ELR (cell line): ENCODE results near the gene DCAF5.

Experiments
- DNase-seq: peaks from one replicate; pipeline ENCODE4 v3.0.0-alpha.2; 2015; ENCODE audit warnings: low read depth

DCAF5 gene

DNA sequence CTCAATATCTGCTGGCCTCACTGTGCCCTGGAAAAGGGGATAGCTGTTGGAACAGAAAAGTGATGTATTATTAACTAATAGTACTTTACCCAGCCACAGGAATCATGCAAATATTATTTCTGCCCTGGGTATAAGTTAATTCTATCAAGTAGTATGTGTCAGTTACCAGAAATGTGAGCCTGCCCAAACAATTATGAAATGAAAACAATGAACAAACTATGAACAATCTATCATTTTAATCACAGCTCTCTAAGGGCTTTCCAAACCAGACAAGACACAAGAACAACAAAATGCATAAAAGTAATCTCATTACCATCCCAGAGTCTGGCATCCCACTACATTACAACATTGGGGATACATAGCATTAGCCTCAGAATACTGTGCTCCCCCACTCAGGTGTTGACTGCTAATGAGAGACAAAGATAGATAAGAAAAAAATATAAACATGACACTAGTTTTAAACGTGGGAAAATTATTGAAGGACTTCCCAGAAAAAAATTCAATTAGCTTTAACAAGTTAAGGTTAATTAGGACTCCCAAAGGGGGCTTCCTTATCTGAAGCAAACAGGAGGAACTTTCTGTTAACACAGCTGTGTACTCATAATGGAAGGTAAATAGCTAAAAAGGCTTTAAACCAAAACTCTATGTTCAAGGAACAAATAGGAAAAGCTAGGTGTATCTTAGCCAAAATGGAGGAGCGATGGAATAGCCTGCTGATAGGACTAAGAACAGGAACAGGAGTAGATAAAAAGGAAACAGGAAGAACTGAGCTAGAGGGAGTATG is 3.3 kb downstream of the DCAF5 start:
- no peak for DNase-seq

DNA sequence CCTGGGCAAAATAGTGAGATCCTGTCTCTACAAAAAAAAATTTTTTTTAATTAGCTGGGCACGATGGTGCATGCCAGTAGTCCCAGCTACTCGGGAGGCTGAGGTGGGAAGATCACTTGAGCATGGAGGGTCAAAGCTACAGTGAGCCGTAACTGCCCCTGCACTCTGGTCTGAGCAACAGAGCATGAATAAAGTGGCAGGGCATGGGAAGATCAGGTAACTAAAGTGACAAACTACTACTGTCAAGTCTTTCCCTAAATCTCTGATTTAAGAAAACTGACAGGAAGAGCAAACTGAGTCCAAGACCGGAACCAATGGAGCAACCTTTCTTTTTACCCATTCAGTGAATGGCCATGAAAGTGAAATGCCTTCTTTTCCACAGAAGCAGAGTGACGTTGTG is 10.8 kb downstream of the DCAF5 start:
- no peak for DNase-seq

DNA sequence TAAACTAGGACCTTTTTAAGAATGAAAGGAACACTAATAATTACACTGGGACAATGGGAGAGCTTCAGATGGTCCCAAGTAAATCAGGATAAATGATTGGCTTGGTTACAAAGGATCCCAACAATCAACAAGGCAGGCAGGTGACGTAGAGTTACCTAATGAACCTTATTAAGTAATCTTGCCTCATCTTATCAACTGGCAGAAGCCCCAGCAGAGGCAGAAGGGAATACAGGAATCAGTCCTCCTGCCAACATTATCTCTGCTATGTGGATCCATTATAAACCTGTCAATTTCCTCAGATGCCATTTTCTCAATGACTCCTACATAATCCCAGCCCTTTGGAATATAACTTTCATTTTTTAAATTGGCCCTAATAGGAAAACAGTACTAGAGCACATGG is 11.4 kb downstream of the DCAF5 start:
- no peak for DNase-seq

DNA sequence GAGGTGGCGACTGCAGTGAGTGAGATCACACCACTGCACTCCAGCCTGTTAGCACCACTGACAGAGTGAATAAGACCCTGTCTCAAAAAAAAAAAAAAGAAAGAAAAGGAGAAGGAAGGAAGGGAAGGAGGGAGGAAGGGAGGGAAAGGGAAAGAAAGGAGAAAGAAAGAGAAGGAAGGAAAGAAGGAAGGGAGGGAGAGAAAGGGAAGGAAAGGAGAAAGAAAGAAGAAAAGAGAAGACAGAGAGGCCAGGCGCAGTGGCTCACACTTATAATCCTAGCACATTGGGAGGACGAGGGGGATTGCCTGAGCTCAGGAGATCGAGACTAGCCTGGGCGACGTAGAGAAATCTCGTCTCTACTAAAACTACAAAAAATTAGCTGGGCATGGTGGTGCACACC is 13.2 kb downstream of the DCAF5 start:
- no peak for DNase-seq

DNA sequence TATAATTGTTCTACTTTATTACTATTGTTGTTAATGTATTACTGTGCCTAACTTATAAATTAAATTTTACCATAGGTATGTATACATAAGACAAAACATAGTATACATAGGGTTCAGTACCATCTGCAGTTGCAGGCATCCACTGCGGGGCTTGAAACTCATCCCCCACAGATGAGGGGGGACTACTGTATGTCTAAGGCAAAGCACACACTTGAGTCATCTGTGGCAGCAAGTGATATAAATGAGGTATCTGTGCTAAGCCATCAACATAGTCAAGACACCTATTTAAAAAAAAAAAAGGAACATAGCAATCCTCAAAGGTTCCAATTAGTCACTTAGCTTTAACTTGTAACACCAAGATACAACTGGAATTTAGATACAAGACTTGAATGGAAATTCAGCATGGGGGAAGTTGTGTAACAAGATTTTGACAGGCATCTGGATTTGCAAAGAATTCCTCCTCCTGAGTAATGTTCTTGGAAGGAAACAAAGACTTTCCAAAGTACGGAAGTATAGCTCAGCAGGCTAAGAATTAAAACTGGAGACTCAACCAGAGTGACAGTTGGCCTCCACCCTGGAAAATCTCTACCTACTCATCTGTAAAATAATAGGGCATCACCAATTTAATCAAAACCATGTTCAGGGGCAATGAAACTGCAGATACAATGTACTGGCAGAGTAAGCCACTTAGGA is 14.9 kb downstream of the DCAF5 start:
- peak; percentile 34 for DNase-seq

DNA sequence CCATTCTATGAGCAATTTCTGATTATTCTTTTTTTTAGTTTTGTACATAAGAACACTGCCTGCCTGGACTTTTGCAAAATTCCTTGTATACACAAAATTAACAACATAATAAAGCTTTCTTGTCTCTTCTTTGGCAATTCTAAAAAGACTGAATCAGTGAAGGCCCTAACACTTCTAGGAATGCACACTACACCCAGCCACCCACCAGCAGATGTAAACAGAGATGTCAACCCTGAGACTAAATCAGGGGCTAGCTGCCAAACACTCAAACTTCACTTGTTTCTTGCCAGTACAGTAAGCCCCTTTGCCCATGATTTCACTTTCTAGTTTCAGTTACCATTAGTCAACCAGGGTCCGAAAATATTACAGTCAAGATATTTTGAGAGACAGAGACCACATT is 15.5 kb downstream of the DCAF5 start:
- DNase-seq = no peak

DNA sequence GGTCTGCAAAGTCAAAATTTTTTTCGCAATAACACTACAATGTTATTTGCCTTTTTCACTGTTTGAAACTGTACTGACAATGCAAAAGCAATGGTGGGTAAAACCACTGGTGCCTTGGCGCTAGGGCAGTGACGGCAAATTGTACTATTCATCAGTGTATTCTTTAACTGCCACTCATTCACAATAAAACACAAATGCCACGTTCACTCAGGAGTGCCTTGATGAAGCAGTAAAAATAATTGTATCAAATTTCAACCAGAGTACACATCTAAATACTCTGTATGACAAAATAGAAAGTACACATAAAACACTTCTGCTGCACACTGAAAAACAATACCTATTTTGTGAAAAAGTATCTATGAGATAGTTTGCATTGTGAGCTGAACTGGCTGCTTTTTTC is 17.8 kb downstream of the DCAF5 start:
- no peak for DNase-seq

DNA sequence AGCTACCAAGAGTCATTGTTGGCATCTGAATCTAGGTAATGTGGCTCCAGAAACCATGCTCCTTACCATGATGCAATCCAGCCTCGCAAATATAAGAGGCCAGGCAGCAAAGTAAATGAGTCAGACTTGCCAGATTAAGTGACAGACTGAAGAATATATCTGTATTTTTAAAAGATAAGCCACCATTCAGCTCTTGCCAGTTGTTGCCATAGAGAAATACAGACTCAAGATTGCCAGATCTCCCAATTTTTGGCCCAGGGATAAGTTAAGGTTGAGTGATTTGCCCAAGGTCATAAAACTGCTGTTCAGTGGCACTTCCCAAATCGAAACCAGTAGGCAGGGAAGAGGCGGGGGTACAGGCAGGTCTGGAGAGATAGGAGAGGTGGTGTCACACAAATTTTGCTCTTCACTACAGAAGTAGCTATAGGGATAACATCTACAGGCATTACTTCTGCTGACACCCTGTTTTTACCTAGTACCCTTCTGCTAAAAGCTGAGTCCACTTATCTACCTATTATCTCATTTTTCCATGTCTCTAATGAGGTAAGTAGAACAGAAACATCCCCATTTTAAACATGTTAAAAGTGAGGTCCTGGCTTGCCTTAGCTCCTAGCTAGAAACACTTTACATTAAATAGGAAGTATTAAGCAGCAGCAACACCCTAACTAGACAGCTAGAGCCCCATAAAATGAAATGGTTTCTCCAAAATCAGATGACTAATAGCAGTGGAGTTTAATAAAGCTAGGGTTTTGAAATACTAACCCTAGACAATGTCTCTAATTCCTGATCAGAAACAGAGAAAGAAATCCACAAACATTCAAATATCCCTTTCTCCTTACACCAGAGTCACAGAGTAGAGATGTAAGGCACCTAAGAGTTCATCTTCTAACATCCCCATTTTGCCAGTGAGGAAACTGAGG is 19.5 kb downstream of the DCAF5 start:
- DNase-seq = peak; percentile 74

DNA sequence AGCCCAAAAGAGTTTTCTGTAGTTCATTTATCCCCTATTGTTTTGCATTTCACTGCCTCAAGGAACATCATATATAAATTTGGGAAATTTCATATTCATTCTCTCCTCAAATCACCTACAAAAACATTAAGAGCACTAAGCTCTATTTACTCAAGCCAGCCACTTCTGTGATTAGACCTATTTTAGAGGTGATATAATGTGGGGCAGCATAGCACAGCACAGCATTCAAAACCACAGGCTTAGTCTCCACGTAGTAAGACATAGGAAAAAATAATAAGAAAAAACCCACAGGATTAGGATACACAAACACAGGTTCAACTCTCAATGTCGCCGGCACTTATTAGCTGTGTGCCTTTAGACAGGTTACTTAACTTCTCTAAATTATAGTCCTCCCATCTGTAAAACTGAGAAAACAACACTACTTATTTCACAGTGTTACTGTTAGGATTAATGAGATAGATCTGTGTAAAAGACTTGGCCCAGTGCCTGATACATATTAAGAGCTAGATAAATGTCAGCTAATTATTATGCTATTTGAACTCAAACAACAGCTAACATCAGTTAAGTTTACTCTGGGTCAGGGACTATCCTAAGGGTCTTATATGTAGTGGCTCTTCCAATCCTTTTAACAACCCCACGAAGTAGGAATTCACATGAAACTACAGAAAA is 20.3 kb downstream of the DCAF5 start:
- no peak for DNase-seq

DNA sequence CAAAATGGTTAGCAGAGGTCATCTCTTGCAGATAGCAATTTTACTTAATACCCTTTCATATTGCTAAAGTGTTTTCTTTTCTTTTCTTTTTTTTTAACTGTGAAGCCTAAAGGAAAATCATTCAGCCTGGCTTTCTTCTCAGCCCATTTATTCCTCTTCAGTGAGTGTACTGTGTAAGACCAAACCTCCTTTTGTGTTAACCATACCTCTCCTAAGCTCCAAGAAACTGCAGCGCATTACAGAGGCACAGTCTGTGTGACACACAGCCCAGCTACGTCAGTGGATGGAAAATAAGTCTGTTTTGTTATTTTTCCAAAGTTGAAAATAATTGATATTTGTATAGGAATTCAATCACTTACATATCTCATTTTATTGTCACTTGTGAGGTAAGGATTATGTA is 21.7 kb downstream of the DCAF5 start:
- no peak for DNase-seq

DNA sequence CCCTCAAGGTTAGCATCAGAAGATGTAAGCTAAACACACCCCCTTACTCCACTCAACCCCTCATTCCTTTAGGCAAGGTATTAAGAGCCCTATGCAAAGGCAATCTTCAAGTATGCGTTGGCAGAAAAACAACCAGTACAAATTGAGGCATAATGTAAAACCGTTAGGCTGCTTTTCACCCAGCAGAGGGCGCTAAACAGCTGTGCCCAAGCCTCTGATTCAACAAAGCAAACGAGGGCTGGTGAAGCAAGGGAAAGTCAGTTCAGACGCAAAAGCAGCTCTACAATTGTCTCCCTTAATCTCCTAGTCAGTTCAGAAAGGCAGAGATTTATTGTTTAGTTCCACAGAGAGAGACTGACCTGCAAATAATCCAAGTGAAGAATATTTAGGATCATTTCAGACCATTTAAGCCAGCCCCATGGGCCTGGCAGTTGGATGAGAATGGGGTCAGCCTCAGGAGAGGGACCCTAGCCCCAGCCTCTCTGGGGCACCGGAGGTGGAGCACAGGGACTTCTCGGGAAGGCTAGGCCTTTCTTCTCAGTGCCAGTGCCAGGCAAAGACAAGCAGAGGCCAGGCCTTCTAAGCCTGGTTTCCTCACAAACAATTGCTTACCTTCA is 23.5 kb downstream of the DCAF5 start:
- DNase-seq = peak; percentile 86

DNA sequence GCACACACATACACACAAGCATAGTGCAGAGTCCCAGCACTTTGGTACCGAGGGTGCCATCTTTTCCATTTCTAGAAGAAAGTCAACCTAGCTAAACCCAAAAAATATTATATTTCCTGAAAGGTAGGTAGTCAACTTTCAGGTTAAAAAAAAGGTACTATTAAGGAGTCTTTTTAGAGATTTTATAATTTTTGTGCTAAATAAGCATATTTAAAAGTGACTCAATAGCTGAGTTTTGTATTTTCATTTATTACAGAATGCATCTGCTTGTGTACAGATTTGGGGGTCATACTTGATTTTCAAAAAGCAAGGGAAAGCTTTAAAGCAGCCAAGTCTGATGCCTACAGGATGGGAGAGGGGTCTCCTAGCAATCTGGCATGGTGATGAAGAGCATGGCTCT is 34.6 kb downstream of the DCAF5 start:
- DNase-seq = no peak

DNA sequence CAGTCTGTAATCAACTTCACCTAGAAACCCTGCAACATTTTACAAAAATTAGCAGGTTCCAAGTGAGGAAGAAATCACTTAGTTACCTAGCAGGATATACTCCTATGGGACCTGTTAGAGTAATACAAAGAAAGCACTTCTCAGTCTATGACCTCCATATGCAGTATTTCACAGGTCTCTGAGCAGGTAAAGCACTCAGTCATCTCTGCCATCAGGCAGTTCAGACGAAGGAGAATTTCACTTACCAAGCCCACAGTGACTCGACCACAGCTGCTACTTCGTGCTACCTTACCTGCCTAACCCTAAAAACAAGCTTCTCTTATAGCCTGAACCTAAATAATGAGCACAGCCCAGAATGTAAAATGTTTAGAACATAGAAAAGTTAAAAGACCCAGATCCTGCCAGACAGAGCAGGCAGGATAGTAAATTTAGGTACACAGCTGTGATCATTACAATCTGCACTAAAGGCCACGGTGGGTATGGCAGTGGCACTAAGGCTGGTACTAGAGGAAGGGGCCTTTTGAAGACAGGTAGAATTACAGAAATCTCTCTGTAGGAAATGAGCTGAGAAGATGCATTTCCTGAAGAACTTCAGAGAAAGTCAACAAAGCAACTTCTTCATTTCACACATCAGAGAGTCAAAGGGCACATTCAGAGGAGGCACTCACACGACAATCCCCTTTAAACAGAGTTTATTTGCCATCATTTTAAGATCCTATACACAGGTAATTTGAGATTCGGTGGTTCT is 35.7 kb downstream of the DCAF5 start:
- no peak for DNase-seq

DNA sequence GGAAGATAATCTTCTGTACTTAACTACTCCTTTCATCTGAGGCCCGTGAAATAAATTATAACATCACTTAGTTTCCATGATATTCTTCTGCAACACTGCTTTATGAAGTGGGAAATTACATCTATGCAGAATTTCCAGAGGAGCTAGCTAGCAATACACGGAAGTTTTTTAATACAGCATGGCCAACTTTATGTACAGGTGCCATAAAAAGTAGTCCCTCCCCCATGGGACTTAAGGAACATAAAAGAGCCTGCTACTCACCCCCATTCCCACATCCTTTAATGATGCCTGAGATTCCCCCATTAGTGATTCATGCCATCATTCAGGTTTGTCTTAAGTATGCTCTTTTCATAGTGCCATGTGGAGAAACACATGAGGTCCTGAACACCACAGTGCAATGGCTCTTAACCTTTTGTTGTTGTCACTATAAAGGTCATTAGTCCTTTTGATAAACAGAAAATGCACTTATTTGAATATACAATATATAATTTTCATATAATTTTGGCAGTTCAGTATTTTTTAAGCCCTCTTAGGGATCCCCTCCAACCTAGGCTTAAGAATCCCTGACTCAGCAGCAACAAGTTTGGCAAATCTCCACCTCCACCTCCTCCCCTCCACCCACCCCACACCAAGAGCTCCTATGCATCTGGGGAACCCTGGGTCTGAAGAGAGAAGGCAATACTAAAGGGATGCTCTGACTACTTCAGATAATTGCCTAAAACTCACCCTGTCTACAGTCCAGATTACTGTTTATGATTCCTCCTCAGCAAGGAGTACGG is 37.3 kb downstream of the DCAF5 start:
- no peak for DNase-seq

DNA sequence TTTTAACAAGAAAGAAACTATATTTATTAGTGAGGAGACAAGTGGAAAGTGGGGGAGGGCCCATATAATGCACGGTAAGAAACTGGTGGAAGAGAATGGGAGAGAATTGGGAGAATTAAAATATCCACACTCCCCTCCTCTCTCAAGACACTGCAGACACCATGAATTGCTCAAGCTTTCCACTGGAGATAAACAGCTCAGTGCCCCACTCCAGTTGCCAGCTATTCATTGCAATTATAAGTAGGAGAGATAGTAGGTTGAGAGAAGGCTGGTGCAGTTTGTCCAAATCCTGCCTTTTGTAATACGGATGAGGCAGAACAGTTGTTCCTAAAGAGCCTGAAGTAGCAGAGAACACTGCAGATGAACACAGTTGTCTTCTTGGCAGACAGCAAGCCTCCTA is 38.2 kb downstream of the DCAF5 start:
- DNase-seq = no peak

DNA sequence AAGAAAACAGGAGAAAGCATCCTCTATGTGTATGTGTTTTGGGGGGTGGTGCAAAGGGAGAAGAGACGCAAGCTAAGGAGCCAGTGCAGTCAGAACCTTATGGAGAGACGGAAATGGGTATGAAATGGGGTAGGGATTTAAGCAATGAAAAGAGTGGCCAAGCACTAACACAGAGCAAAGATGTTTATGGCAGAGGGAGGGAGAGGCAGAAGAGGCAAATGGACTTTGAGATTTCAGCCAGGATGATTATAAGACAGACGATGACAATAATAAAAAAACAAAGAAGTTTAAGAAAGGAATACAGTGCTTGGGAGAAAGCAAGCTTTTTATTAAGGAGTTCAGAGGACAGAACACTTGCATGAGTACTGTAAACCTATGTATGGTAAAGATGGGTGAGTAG is 44.6 kb downstream of the DCAF5 start:
- DNase-seq = no peak

DNA sequence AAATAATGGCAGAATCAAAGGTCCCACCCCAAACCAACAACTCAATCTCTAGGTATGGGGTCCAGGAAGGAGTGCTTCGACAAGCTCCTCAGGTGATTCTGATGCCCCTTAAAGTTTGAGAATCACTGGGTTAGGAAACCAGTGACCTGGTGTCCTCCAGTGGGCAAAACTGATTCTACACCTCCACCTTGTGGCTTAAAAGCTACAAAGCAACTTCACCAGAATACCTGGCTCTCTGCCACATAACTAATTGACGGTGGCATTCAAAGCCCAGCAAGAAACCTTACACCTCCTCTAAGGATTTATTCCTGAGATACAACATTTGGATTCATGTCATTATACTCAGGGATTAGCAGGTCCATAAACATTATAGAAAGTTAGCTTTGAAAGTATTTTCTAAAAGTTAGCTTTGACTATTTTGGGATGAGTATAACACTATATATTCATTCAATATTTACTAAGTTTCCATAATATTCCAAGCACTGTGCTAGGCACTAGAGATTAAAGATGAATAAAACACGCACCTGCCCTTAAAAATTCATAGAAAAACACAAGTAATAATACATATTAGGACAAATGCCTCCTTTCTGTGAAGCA is 45.4 kb downstream of the DCAF5 start:
- DNase-seq = peak; percentile 86

DNA sequence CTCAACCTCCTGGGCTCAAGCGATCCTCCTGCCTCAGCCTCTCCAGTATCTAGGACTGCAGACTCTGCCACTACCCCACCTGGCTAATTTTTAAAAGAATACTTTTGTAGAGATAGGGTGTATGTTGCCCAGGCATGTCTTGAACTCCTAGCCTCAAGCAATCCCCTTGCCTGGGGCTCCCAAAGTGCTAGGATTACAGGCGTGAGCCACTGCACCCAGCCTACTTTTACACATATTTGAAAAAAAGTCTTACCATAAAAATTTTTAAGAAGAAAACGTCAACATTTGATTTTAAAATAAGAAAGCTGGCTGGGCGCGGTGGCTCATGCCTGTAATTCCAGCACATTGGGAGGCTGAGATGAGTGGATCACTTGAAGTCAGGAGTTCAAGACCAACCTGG is 46.5 kb downstream of the DCAF5 start:
- no peak for DNase-seq

DNA sequence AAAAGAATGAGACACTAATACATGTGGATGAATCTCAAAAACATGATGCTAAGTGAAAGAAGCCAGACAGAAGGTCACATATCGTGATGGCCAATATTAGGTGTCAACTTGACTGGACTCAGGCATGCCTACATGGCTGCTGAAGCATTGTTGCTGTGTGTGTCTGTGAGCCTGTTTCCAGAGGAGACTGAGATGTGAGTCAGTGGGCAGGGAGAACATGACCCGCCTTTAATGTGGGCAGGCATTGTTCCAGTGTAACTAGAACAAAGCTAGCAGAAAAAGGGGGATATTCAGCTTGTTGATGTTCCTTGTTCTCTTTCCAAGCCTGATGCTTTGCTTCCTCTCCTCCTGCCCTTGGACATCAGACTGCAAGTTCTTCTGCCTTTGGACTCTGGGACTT is 47.6 kb downstream of the DCAF5 start:
- peak; percentile 64 for DNase-seq

DNA sequence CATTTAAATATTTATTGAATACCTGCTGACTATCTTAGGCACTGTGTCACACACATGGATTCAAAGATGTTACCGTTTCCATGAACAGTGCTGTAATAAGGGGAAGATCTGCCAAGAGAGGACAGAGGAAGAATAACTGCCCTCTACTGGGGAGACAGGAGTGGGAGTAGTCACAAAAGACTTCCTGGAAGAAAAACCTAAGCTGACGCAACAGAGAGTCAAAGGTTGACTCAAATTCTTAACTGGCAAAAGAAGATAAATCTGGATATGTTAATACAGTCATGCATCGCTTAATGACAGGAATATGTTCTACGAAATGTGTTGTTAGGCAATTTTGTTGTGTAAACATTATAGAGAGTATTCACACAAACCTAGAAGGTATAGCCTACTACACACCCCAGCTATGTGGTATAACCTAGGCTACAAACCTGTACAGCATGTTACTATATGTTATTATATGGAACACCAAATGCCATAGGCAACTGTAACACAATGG is 51.5 kb downstream of the DCAF5 start:
- DNase-seq = peak; percentile 90
